Measurements from ENCODE around the gene NPLOC4.
A peak's percentile ranks its signal among the peaks of the same experiment; 100 is the strongest.

NPLOC4 gene

GRCh38 chr17:81517009-81517338 is 119.9 kb downstream of the NPLOC4 start:
- peak; percentile 7 for DNase-seq

- no peak for DNase-seq
These were observed 120.5 kb downstream of the NPLOC4 start for GRCh38 chr17:81516439-81516838.

- no peak for DNase-seq
These were observed 121.3 kb downstream of the NPLOC4 start for GRCh38 chr17:81515530-81516041.

- DNase-seq, result peak; percentile 85
These were observed 122.0 kb downstream of the NPLOC4 start for GRCh38 chr17:81514739-81515529.

GRCh38 chr17:81514489-81514738 is 122.5 kb downstream of the NPLOC4 start:
- DNase-seq, result no peak

GRCh38 chr17:81513753-81514488 is 123.0 kb downstream of the NPLOC4 start:
- DNase-seq, result peak; percentile 48

- peak; percentile 68 for DNase-seq
These were observed 123.5 kb downstream of the NPLOC4 start for GRCh38 chr17:81513372-81513752.

GRCh38 chr17:81512562-81513371 is 124.1 kb downstream of the NPLOC4 start, which contains the start of gene ACTG1:
TSS of gene ACTG1 (minus strand) at chr17:81512799. CDS start at chr17:81512354, 445 bp downstream.
- peak; percentile 94 for DNase-seq

GRCh38 chr17:81511804-81512561 is 124.9 kb downstream of the NPLOC4 start:
- peak; percentile 57 for DNase-seq

GRCh38 chr17:81511554-81511803 is 125.4 kb downstream of the NPLOC4 start:
- DNase-seq, result no peak

- DNase-seq, result peak; percentile 67
These were observed 125.9 kb downstream of the NPLOC4 start for GRCh38 chr17:81510785-81511553.

- DNase-seq, result no peak
These were observed 126.7 kb downstream of the NPLOC4 start for GRCh38 chr17:81509972-81510784.

GRCh38 chr17:81509207-81509971 is 127.5 kb downstream of the NPLOC4 start:
- DNase-seq, result peak; percentile 37

- DNase-seq, result no peak
These were observed 128.2 kb downstream of the NPLOC4 start for GRCh38 chr17:81508639-81509206.

Measured in CD4-positive, alpha-beta T cell treated with Interleukin-17A for 4 hours (primary cell).